Neural cell (in vitro differentiated cells): ENCODE results near the gene OR2L2. TPM values are rescaled to one million over a fixed set of nuclear protein-coding genes. Genes with fewer than 3 reads are reported as not detected.

Source experiments
- H2AFZ ChIP-seq: fragments of 200-600, 300-800 bp; sonication (generic), shearing (Covaris generic); 2 replicates; pipeline ENCODE4 v1.6.0; 2014; ENCODE audit warnings: low read depth, mild to moderate bottlenecking, antibody characterized with exemption, low read length, moderate library complexity
- H3F3A ChIP-seq: fragments of 200-600 bp; shearing (Covaris generic); 2 replicates; pipeline ENCODE4 v1.6.1; 2016; ENCODE audit warnings: mild to moderate bottlenecking, moderate library complexity, mixed read lengths, antibody characterized with exemption, low read length; ENCODE audit not compliant: insufficient read depth, poor library complexity, severe bottlenecking
- H3K27ac ChIP-seq: fragments of 200-600, 300-800 bp; sonication (generic), shearing (Covaris generic); 2 replicates; pipeline ENCODE4 v1.5.1; 2014; ENCODE audit warnings: mild to moderate bottlenecking, low read length, moderate library complexity
- H3K27me3 ChIP-seq: fragments of 300-800, 200-600 bp; sonication (generic), shearing (Covaris generic); 2 replicates; pipeline ENCODE4 v1.6.0; 2014; ENCODE audit warnings: mild to moderate bottlenecking, low read depth, low read length, moderate library complexity; ENCODE audit not compliant: insufficient read depth
- H3K36me3 ChIP-seq: fragments of 300-800, 200-600 bp; sonication (generic), shearing (Covaris generic); 2 replicates; pipeline ENCODE4 v1.5.1; 2014; ENCODE audit warnings: mild to moderate bottlenecking, antibody characterized with exemption, low read length, moderate library complexity; ENCODE audit not compliant: insufficient read depth
- H3K4me2 ChIP-seq: fragments of 300-800, 200-600 bp; sonication (generic), shearing (Covaris generic); 2 replicates; pipeline ENCODE4 v1.6.0; 2014; ENCODE audit warnings: mild to moderate bottlenecking, low read length
- H3K4me3 ChIP-seq: fragments of 300-800, 200-600 bp; sonication (generic), shearing (Covaris generic); 2 replicates; pipeline ENCODE4 v1.5.1; 2014; ENCODE audit warnings: mild to moderate bottlenecking, low read length, moderate library complexity
- H3K79me2 ChIP-seq: fragments of 200-600 bp; shearing (Covaris generic); replicated peaks from 2 replicates; pipeline ENCODE4 v1.6.0; 2014; ENCODE audit warnings: mild to moderate bottlenecking, low read length, moderate library complexity; ENCODE audit not compliant: insufficient read depth
- H3K9ac ChIP-seq: fragments of 300-800, 200-600 bp; sonication (generic), shearing (Covaris generic); 2 replicates; pipeline ENCODE4 v1.6.1; 2016; ENCODE audit warnings: mild to moderate bottlenecking, low read length, mixed read lengths
- H3K9me2 ChIP-seq: fragments of 200-600 bp; shearing (Covaris generic); 2 replicates; pipeline ENCODE4 v1.6.1; 2016; ENCODE audit warnings: mild to moderate bottlenecking, low read length, mixed read lengths; ENCODE audit not compliant: insufficient read depth
- H3K9me3 ChIP-seq: fragments of 200-600, 300-800 bp; sonication (generic), shearing (Covaris generic); 2 replicates; pipeline ENCODE4 v1.6.1; 2016; ENCODE audit warnings: mild to moderate bottlenecking, mixed run types, low read length, moderate library complexity, mixed read lengths
- H4K20me1 ChIP-seq: fragments of 200-600 bp; shearing (Covaris generic); 2 replicates; pipeline ENCODE4 v1.6.1; 2016; ENCODE audit warnings: mild to moderate bottlenecking, mixed run types; ENCODE audit not compliant: insufficient read depth
- EP300 ChIP-seq: fragments of 450-650 bp; conservative IDR thresholded peaks from 2 replicates; pipeline ENCODE4 v1.6.1; 2014; ENCODE audit warnings: antibody characterized with exemption, mild to moderate bottlenecking, moderate library complexity; ENCODE audit not compliant: poor library complexity, severe bottlenecking
- EZH2 ChIP-seq: fragments of 200-600, 300-800 bp; shearing (Covaris generic), sonication (generic); IDR thresholded peaks from 2 replicates; pipeline ENCODE4 v1.6.1; 2014; ENCODE audit warnings: antibody characterized with exemption, low read length, borderline replicate concordance, mild to moderate bottlenecking; ENCODE audit not compliant: insufficient read depth, poor library complexity, severe bottlenecking
- MXI1 ChIP-seq: fragments of 450-650 bp; conservative IDR thresholded peaks from 2 replicates; pipeline ENCODE4 v1.6.1; 2014; ENCODE audit warnings: antibody characterized with exemption, mild to moderate bottlenecking; ENCODE audit not compliant: poor library complexity, severe bottlenecking
- POLR2AphosphoS5 ChIP-seq: IDR thresholded peaks from 2 replicates; pipeline ENCODE4 v1.6.1; 2012
- RAD21 ChIP-seq: fragments of 450-650 bp; conservative IDR thresholded peaks from 2 replicates; pipeline ENCODE4 v1.6.1; 2014; ENCODE audit warnings: antibody characterized with exemption, mild to moderate bottlenecking, moderate library complexity
- SMC3 ChIP-seq: fragments of 450-650 bp; conservative IDR thresholded peaks from 2 replicates; pipeline ENCODE4 v1.6.1; 2014; ENCODE audit warnings: antibody characterized with exemption, mild to moderate bottlenecking, moderate library complexity; ENCODE audit not compliant: poor library complexity
- TAF1 ChIP-seq: IDR thresholded peaks from 2 replicates; pipeline ENCODE4 v1.6.1; 2012; ENCODE audit warnings: low read depth
- polyA plus RNA-seq: library from polyadenylated mRNA; depleted of rRNA; stranded (reverse); fragments of >200 nt; gene quantifications from 2 replicates; pipeline ENCODE4 v1.2.3, GENCODE V29; 2014
- TF ChIP-seq, protein P1 (sequence below): IDR thresholded peaks from 2 replicates; pipeline ENCODE4 v1.6.1; 2012; ENCODE audit warnings: borderline replicate concordance
- TF ChIP-seq, protein P2 (sequence below): fragments of 450-650 bp; IDR thresholded peaks from 2 replicates; pipeline ENCODE4 v1.5.1; 2014; ENCODE audit warnings: antibody characterized with exemption, mild to moderate bottlenecking, moderate library complexity; ENCODE audit not compliant: poor library complexity, severe bottlenecking

Gene OR2L2
- polyA plus RNA-seq, 1 donor from 2014 or later = not detected

DNA sequence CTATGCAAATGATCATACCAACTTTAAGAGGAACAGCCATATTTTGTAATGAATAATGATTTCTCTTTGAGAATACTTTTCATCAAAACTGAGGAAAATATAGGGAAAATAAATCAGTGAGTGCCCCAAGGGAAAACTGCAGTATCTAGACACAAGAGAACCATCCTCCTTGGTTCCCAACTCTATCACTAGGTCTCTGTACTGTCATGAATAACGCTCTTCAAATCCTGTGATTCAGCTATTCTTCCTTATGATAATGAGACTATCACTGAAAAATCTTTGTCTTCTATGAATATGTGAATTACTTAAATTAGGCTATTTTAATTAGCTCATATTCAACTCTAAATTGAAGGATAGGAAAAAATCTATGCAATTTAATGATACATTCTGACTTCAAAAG is 14.1 kb upstream of the OR2L2 start:
- no peak overlapping the region for H3K9ac ChIP-seq
- H3K36me3 ChIP-seq = no peaks in the 10 kb centered on the region
- H3K27me3 ChIP-seq = no peaks in the 10 kb centered on the region
- no peaks in the 10 kb centered on the region for H3K9me3 ChIP-seq
- no peaks in the 10 kb centered on the region for H3F3A ChIP-seq
- H3K4me3 ChIP-seq = no peak overlapping the region
- H3K9me2 ChIP-seq = no peaks in the 10 kb centered on the region
- TF ChIP-seq EZH2 (no peak), TAF1 (no peak), EP300 (no peak), RAD21 (no peak), POLR2AphosphoS5 (no peak), MXI1 (no peak), SMC3 (no peak)
- TF ChIP-seq, protein P1, sequence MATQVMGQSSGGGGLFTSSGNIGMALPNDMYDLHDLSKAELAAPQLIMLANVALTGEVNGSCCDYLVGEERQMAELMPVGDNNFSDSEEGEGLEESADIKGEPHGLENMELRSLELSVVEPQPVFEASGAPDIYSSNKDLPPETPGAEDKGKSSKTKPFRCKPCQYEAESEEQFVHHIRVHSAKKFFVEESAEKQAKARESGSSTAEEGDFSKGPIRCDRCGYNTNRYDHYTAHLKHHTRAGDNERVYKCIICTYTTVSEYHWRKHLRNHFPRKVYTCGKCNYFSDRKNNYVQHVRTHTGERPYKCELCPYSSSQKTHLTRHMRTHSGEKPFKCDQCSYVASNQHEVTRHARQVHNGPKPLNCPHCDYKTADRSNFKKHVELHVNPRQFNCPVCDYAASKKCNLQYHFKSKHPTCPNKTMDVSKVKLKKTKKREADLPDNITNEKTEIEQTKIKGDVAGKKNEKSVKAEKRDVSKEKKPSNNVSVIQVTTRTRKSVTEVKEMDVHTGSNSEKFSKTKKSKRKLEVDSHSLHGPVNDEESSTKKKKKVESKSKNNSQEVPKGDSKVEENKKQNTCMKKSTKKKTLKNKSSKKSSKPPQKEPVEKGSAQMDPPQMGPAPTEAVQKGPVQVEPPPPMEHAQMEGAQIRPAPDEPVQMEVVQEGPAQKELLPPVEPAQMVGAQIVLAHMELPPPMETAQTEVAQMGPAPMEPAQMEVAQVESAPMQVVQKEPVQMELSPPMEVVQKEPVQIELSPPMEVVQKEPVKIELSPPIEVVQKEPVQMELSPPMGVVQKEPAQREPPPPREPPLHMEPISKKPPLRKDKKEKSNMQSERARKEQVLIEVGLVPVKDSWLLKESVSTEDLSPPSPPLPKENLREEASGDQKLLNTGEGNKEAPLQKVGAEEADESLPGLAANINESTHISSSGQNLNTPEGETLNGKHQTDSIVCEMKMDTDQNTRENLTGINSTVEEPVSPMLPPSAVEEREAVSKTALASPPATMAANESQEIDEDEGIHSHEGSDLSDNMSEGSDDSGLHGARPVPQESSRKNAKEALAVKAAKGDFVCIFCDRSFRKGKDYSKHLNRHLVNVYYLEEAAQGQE = no peak
- TF ChIP-seq, protein P2, sequence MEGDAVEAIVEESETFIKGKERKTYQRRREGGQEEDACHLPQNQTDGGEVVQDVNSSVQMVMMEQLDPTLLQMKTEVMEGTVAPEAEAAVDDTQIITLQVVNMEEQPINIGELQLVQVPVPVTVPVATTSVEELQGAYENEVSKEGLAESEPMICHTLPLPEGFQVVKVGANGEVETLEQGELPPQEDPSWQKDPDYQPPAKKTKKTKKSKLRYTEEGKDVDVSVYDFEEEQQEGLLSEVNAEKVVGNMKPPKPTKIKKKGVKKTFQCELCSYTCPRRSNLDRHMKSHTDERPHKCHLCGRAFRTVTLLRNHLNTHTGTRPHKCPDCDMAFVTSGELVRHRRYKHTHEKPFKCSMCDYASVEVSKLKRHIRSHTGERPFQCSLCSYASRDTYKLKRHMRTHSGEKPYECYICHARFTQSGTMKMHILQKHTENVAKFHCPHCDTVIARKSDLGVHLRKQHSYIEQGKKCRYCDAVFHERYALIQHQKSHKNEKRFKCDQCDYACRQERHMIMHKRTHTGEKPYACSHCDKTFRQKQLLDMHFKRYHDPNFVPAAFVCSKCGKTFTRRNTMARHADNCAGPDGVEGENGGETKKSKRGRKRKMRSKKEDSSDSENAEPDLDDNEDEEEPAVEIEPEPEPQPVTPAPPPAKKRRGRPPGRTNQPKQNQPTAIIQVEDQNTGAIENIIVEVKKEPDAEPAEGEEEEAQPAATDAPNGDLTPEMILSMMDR = no peak
- no peak overlapping the region for H3K4me2 ChIP-seq
- H3K27ac ChIP-seq = no peak overlapping the region
- no peaks in the 10 kb centered on the region for H4K20me1 ChIP-seq
- H2AFZ ChIP-seq = no peak overlapping the region
- no peaks in the 10 kb centered on the region for H3K79me2 ChIP-seq

DNA sequence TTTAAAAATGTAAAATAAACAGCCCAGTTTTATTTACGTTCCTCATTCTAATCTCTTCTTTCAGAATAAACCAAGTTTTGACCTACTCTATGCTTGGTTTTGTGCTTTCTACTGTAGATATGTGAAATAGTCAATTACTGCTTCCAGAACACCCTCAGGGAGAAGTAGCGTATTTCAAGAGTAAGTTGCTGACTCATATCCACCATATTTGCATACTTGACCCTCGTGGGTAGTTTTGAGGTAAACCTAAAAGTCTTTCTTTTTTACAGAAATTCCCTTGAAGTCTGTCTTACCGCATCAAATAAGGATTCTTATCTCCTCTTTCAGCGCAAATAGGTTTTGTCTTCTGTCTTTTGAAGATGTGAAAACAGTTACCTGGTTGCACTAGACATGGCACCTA is 15.3 kb downstream of the OR2L2 start:
- H3K9me2 ChIP-seq = no peaks in the 10 kb centered on the region

More for the DNA sequence above, 15.3 kb downstream of the OR2L2 start:
- H3K9ac ChIP-seq = no peak overlapping the region
- TF ChIP-seq, protein P1 = no peak
- TF ChIP-seq EP300 (no peak), TAF1 (no peak), POLR2AphosphoS5 (no peak), RAD21 (no peak), SMC3 (no peak), EZH2 (no peak), MXI1 (no peak)
- TF ChIP-seq, protein P2 = no peak
- H3K4me3 ChIP-seq = no peak overlapping the region
- H3K9me3 ChIP-seq = peaks cover 4% of the 10 kb centered on the region
- no peak overlapping the region for H3K4me2 ChIP-seq
- H3F3A ChIP-seq = no peaks in the 10 kb centered on the region
- H3K27me3 ChIP-seq = no peaks in the 10 kb centered on the region
- H2AFZ ChIP-seq = no peak overlapping the region
- no peak overlapping the region for H3K27ac ChIP-seq
- H4K20me1 ChIP-seq = no peaks in the 10 kb centered on the region
- H3K36me3 ChIP-seq = no peaks in the 10 kb centered on the region
- no peaks in the 10 kb centered on the region for H3K79me2 ChIP-seq
